ENCODE data around the gene CHEK1.

GRCh38 chr11:125588505-125588904 is 36.5 kb upstream of the CHEK1 start:
- no peak for TF ChIP-seq CTCF (IDR thresholded peaks at IDR 0.05 in 4 of 5, conservative IDR thresholded peaks at IDR 0.05 in 1 of 5)
- TF ChIP-seq POLR2A (IDR thresholded peaks at IDR 0.05) = no peak
